ENCODE results near the gene MCTP1. TPM values are rescaled to one million over a fixed set of nuclear protein-coding genes. Genes with fewer than 3 reads are reported as not detected.

MCTP1 gene
- total and polyA plus RNA-seq, 2 of the 8 experiments (the other 6 are each of a cell fraction or from before 2014, with no cell fraction given): 0.56 to 3.4 TPM

GRCh38 chr5:95043648-95044047 lies 241.2 kb downstream of the MCTP1 start (continued):
- no peak for TF ChIP-seq BRCA1 (IDR thresholded peaks at IDR 0.05; ENCODE audit: low read depth, low read length)

DNA sequence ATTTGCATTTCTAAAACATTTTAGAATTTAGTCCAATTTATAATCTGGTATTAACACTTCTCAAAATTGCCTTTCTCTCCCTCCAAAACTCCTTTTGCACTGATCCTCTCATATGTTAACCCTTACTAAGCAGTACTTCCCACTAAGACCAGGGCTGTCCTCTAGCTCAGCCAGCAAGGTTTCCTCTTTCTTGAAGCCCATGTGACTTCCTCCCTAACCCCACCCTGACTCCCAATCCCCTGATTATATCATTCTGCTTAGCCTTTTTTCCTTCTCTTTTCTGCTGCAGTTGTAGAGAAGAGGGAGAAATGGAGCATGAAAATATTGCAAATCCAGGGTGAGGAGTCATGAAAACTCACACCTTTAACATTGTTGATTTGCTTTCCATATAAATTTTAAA lies 241.7 kb downstream of the MCTP1 start:
- H3K56ac ChIP-seq (replicated peaks; ENCODE audit: insufficient read length, low read depth, low read length): no peak overlapping the region
- no peak overlapping the region for H3K9ac ChIP-seq (replicated peaks in 1 of 4; ENCODE audit: extremely low read depth in 1 of 4, low read depth in 3 of 4, low read length in 3 of 4)
- no peak overlapping the region for H2BK12ac ChIP-seq (ENCODE audit: low read depth, low read length)
- H3K4me3 ChIP-seq (ENCODE audit: extremely low read depth in 1 of 4, insufficient read depth in 2 of 4, low read depth in 3 of 4, low read length in 4 of 4): no peak overlapping the region
- no peaks in the 10 kb centered on the region for H3K36me3 ChIP-seq (ENCODE audit: control insufficient read depth in 2 of 4, insufficient read depth in 4 of 4, low read length in 3 of 4)
- no peak overlapping the region for H2BK15ac ChIP-seq (ENCODE audit: low read length)
- H4K8ac ChIP-seq (ENCODE audit: extremely low read depth, insufficient read depth, low read length): no peak overlapping the region
- no peaks in the 10 kb centered on the region for H3K23me2 ChIP-seq (ENCODE audit: low read depth, low read length)
- no peak overlapping the region for H2AK5ac ChIP-seq (ENCODE audit: low read depth, low read length)
- H2BK5ac ChIP-seq (ENCODE audit: low read depth, low read length): no peak overlapping the region
- no peak overlapping the region for H3K27ac ChIP-seq (ENCODE audit: low read depth, low read length)
- no peak for DNase-seq (ENCODE audit: low read depth in 1 of 2, low spot score in 2 of 2)
- no peak overlapping the region for H4K91ac ChIP-seq (replicated peaks; ENCODE audit: insufficient read length, low read length)
- no peak overlapping the region for H2BK20ac ChIP-seq (ENCODE audit: low read length)
- no peak overlapping the region for H2BK120ac ChIP-seq (replicated peaks; ENCODE audit: low read depth, low read length)
- no peaks in the 10 kb centered on the region for H3K79me1 ChIP-seq (ENCODE audit: low read depth, low read length)
- FAIRE-seq: no peak
- no peak overlapping the region for H3K18ac ChIP-seq (ENCODE audit: extremely low read depth, low read length)
- no peaks in the 10 kb centered on the region for H3K79me2 ChIP-seq (ENCODE audit: control insufficient read depth in 1 of 2, insufficient read depth in 2 of 2, low read length in 2 of 2)
- no peak for TF ChIP-seq SP2 (IDR thresholded peaks at IDR 0.05; ENCODE audit: low read length)
- TF ChIP-seq, protein P1, sequence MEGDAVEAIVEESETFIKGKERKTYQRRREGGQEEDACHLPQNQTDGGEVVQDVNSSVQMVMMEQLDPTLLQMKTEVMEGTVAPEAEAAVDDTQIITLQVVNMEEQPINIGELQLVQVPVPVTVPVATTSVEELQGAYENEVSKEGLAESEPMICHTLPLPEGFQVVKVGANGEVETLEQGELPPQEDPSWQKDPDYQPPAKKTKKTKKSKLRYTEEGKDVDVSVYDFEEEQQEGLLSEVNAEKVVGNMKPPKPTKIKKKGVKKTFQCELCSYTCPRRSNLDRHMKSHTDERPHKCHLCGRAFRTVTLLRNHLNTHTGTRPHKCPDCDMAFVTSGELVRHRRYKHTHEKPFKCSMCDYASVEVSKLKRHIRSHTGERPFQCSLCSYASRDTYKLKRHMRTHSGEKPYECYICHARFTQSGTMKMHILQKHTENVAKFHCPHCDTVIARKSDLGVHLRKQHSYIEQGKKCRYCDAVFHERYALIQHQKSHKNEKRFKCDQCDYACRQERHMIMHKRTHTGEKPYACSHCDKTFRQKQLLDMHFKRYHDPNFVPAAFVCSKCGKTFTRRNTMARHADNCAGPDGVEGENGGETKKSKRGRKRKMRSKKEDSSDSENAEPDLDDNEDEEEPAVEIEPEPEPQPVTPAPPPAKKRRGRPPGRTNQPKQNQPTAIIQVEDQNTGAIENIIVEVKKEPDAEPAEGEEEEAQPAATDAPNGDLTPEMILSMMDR (IDR thresholded peaks at IDR 0.05; ENCODE audit: control extremely low read depth in 1 of 3, insufficient read depth in 1 of 3, low read depth in 1 of 3, low read length in 3 of 3): no peak
- no peak for TF ChIP-seq SP4 (IDR thresholded peaks at IDR 0.05; ENCODE audit: low read length)
- no peak for TF ChIP-seq PHF8 (conservative IDR thresholded peaks at IDR 0.05; ENCODE audit: low read depth, low read length)
- TF ChIP-seq SP1 (IDR thresholded peaks at IDR 0.05; ENCODE audit: low read depth, low read length): no peak
- no peak for TF ChIP-seq TBP (IDR thresholded peaks at IDR 0.05; ENCODE audit: low read depth, low read length)
- no peak for TF ChIP-seq CREB1 (IDR thresholded peaks at IDR 0.05)
- TF ChIP-seq KDM4A (IDR thresholded peaks at IDR 0.05; ENCODE audit: low read depth, low read length, severe bottlenecking): no peak
- H3K27me3 ChIP-seq (replicated peaks in 1 of 4; ENCODE audit: control insufficient read depth in 3 of 4, extremely low read depth in 1 of 4, insufficient read depth in 3 of 4, low read length in 3 of 4): no peaks in the 10 kb centered on the region
- ChIA-PET CTCF (ENCODE audit: partially characterized antibody) (interaction anchor here (0.5 kb wide), 1 partner anchor 1289 kb away, joined by 3 read pairs; no protein-coding TSS in a partner anchor), POLR2A (ENCODE audit: partially characterized antibody) (no interaction called here)
- no peak overlapping the region for H3K4ac ChIP-seq (replicated peaks; ENCODE audit: insufficient read length, low read depth, low read length)
- H4K5ac ChIP-seq (ENCODE audit: insufficient read length, low read depth, low read length): no peak overlapping the region
- no peak overlapping the region for H3K4me2 ChIP-seq (ENCODE audit: insufficient read depth in 1 of 2, low read depth in 2 of 2, low read length in 2 of 2)
- H3K4me1 ChIP-seq (replicated peaks in 1 of 4; ENCODE audit: control insufficient read depth in 3 of 4, insufficient read depth in 4 of 4, low read length in 3 of 4): no peaks in the 10 kb centered on the region
- H3K23ac ChIP-seq (ENCODE audit: insufficient read length): no peak overlapping the region
- H3K9me3 ChIP-seq (ENCODE audit: insufficient read depth in 2 of 2, low read depth in 1 of 2, low read length in 1 of 2): no peaks in the 10 kb centered on the region
- no peaks in the 10 kb centered on the region for H4K20me1 ChIP-seq (replicated peaks in 1 of 2; ENCODE audit: control insufficient read depth in 1 of 2, insufficient read depth in 2 of 2, low read length in 2 of 2)
- H2AFZ ChIP-seq (ENCODE audit: low read length): no peak overlapping the region
- H3K14ac ChIP-seq (ENCODE audit: insufficient read length): no peak overlapping the region

Measured in H1 (cell line).